HG02588 (cell line): ENCODE data around the gene CTNNAL1.
"Not testable (repeated sequence)": the region's sequence is repeated elsewhere in the genome, so short reads cannot be mapped to it uniquely, and the experiment has no call there.

Experiments used
- ATAC-seq: cut with Tn5 transposase; IDR thresholded peaks from one replicate; pipeline ENCODE4 v1.9.1; 2021; ENCODE audit warnings: mild to moderate bottlenecking, moderate library complexity; ENCODE audit not compliant: unreplicated experiment

Gene CTNNAL1

GRCh38 chr9:108994695-108995094 is 18.6 kb downstream of the CTNNAL1 start:
- peak; percentile 80 for ATAC-seq

GRCh38 chr9:108991479-108991878 is 21.8 kb downstream of the CTNNAL1 start:
- ATAC-seq = no peak

- no peak for ATAC-seq
These were observed 29.4 kb downstream of the CTNNAL1 start for GRCh38 chr9:108983885-108984284.

GRCh38 chr9:108980893-108981292 is 32.4 kb downstream of the CTNNAL1 start:
- ATAC-seq = no peak

- ATAC-seq = no peak
These were observed 35.1 kb downstream of the CTNNAL1 start for GRCh38 chr9:108978205-108978604.

- no peak for ATAC-seq
These were observed 39.4 kb downstream of the CTNNAL1 start for GRCh38 chr9:108973895-108974294.

GRCh38 chr9:108972626-108973209 is 40.6 kb downstream of the CTNNAL1 start:
- ATAC-seq = no peak

- no peak for ATAC-seq
These were observed 41.1 kb downstream of the CTNNAL1 start for GRCh38 chr9:108972186-108972585.

GRCh38 chr9:108971392-108971791 is 41.9 kb downstream of the CTNNAL1 start:
- ATAC-seq = not testable (repeated sequence)

GRCh38 chr9:108967916-108968315 is 45.4 kb downstream of the CTNNAL1 start:
- ATAC-seq = no peak

GRCh38 chr9:108963459-108964143 is 49.7 kb downstream of the CTNNAL1 start:
- ATAC-seq = no peak

- ATAC-seq = no peak
These were observed 52.1 kb downstream of the CTNNAL1 start for GRCh38 chr9:108961151-108961550.

- ATAC-seq = no peak
These were observed 53.0 kb downstream of the CTNNAL1 start for GRCh38 chr9:108960331-108960730.

GRCh38 chr9:108956631-108957026 is 56.7 kb downstream of the CTNNAL1 start:
- ATAC-seq = no peak

GRCh38 chr9:108956022-108956630 is 57.2 kb downstream of the CTNNAL1 start:
- ATAC-seq = no peak

GRCh38 chr9:108953983-108954574 is 59.2 kb downstream of the CTNNAL1 start:
- no peak for ATAC-seq

- no peak for ATAC-seq
These were observed 61.7 kb downstream of the CTNNAL1 start for GRCh38 chr9:108951578-108951977.

- ATAC-seq = no peak
These were observed 63.1 kb downstream of the CTNNAL1 start for GRCh38 chr9:108950168-108950567.

GRCh38 chr9:108939975-108940374 is 73.3 kb downstream of the CTNNAL1 start:
- no peak for ATAC-seq

GRCh38 chr9:108937561-108938305 is 75.6 kb downstream of the CTNNAL1 start:
- ATAC-seq = no peak

GRCh38 chr9:108934323-108934893 is 78.9 kb downstream of the CTNNAL1 start, which contains the start of gene ABITRAM:
Gene ABITRAM (plus strand): TSS chr9:108934400. CDS start chr9:108934487, 87 bp downstream.
- ATAC-seq = peak; percentile 84
